ENCODE results near the gene ADCY1.

DNA sequence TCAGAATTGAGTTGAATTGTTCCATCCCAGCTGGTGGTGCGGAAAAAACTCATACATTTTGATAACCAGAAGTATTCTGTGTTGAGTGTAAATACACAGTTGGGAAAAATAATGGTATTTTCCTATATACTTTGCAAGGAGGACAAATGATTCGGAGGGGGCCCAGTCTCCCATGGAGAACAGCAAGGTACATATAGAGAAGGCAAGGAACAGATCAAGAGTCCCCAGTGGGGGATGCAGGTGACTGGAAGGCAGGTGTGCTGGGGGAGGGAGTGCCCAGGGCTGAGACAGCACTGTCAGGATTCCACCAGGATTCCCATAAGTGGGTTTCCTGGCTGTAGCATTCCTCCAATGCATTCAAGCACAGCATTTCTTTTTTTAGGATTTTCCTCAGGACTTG lies 10.8 kb upstream of the ADCY1 start:
- TF ChIP-seq, protein P1, sequence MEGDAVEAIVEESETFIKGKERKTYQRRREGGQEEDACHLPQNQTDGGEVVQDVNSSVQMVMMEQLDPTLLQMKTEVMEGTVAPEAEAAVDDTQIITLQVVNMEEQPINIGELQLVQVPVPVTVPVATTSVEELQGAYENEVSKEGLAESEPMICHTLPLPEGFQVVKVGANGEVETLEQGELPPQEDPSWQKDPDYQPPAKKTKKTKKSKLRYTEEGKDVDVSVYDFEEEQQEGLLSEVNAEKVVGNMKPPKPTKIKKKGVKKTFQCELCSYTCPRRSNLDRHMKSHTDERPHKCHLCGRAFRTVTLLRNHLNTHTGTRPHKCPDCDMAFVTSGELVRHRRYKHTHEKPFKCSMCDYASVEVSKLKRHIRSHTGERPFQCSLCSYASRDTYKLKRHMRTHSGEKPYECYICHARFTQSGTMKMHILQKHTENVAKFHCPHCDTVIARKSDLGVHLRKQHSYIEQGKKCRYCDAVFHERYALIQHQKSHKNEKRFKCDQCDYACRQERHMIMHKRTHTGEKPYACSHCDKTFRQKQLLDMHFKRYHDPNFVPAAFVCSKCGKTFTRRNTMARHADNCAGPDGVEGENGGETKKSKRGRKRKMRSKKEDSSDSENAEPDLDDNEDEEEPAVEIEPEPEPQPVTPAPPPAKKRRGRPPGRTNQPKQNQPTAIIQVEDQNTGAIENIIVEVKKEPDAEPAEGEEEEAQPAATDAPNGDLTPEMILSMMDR (IDR thresholded peaks at IDR 0.05; ENCODE audit: insufficient read depth, low read length, poor library complexity, severe bottlenecking) = no peak
- no peak for TF ChIP-seq EZH2phosphoT487 (conservative IDR thresholded peaks at IDR 0.05; ENCODE audit: low read length)

Measured in SU-DHL-6 (cell line).